Measurements from ENCODE around the gene SLC6A6.

Gene SLC6A6

DNA sequence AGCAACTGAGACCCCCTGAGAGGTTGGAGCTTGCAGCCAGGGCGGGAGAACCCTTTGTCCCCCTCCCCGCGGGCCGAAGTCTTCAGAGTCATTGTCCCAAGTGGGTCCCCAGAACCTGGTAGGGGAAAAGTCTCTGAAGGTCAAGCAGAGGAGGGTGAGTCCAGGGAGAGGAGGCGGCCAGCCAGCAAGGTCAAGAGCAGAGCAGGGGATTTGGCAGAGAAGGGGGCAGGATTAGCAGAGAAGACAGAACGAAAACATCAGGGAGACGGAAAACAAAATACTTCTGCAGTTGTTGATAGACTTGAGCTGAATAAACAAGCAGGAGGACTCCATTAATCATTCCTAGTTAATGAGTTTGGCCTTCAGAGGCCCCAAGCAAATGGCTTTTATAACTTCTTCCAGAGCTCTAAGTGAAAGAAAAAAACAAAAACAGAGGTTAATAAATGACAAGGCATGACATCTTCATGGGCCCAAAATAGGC lies 71.0 kb downstream of the SLC6A6 start:
- in situ Hi-C loops (cut with HindIII; ENCODE audit: low pct_ligation_motif_present, low sequenced_read_pairs): loop anchor here (25.0 kb wide), 1 partner anchor 211 kb away; no protein-coding TSS in a partner anchor
- TF ChIP-seq, protein P1, sequence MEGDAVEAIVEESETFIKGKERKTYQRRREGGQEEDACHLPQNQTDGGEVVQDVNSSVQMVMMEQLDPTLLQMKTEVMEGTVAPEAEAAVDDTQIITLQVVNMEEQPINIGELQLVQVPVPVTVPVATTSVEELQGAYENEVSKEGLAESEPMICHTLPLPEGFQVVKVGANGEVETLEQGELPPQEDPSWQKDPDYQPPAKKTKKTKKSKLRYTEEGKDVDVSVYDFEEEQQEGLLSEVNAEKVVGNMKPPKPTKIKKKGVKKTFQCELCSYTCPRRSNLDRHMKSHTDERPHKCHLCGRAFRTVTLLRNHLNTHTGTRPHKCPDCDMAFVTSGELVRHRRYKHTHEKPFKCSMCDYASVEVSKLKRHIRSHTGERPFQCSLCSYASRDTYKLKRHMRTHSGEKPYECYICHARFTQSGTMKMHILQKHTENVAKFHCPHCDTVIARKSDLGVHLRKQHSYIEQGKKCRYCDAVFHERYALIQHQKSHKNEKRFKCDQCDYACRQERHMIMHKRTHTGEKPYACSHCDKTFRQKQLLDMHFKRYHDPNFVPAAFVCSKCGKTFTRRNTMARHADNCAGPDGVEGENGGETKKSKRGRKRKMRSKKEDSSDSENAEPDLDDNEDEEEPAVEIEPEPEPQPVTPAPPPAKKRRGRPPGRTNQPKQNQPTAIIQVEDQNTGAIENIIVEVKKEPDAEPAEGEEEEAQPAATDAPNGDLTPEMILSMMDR (IDR thresholded peaks at IDR 0.05; ENCODE audit: low read depth, low read length, missing control alignments): no peak
- no peak overlapping the region for H3K4me3 ChIP-seq (ENCODE audit: low read depth, low read length)
- peaks cover 13% of the 10 kb centered on the region for H3K36me3 ChIP-seq (replicated peaks)
- H3K27ac ChIP-seq: peak overlapping the region; percentile 93
- DNase-seq: no peak
- no peaks in the 10 kb centered on the region for H3K27me3 ChIP-seq (replicated peaks)

DNA sequence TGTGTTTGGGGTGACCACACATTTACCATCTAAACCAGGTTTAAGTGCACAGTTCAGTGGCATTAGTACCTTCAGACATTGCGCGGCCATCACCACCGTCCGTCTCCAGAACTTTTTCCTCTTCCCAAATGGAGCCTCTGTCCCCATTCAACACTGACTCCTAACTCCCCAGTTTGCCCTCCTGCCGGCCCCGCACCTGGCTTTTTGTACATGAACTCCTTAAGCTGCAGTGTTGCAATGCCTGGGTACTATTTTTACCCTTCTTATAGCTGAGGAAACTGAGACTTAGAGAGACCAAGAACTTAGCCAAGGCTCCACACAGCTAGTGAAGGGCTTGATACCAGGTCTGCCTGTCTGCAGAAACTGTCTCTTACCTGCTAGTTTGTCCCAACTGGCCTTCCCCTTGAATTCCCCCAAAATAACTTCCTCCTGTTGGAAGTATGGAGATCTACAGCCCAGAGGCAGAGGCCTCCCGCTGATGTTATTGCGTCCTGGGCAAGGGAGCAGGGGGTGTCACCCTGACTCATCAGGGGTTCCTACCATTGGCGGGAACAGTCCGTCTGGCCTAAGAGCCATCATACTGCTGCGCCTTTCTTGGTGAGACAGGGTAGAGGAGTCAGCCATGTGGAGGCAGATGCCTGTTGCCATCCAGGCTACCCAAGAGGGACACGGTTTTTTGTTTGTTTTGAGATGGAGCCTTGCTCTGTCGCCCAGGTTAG lies 72.1 kb downstream of the SLC6A6 start:
- TF ChIP-seq, protein P1 (IDR thresholded peaks at IDR 0.05; ENCODE audit: low read depth, low read length, missing control alignments): peak; percentile 18
- Histone ChIP-seq H3K36me3 (replicated peaks) (peaks cover 21% of the 10 kb centered on the region), H3K27ac (no peak overlapping the region), H3K27me3 (replicated peaks) (no peaks in the 10 kb centered on the region), H3K4me3 (ENCODE audit: low read depth, low read length) (no peak overlapping the region)
- DNase-seq: peak; percentile 40
- in situ Hi-C loops (cut with HindIII; ENCODE audit: low pct_ligation_motif_present, low sequenced_read_pairs): loop anchor here (25.0 kb wide), 1 partner anchor 212 kb away; no protein-coding TSS in a partner anchor

DNA sequence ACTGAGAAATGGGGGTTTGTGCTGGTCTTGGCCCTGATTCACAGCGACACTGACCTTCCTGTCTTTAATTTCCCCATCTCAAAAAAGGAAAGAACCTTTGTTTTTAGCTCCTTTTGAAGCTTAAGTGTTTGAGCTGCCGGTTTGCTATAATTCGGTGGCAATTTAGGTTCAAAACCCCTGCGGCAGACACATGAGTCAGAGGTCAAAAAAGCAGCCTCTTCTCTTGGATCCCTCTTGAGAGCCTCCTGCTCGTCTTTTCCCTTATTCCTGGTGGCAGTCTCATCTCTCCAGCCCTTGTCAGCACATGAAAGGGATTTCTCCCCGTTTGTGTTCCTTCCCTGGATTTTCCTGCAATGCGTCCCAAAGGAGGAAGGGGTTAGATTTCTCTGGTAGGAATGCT lies 73.2 kb downstream of the SLC6A6 start:
- H3K27me3 ChIP-seq (replicated peaks): no peaks in the 10 kb centered on the region
- in situ Hi-C loops (cut with HindIII; ENCODE audit: low pct_ligation_motif_present, low sequenced_read_pairs): no loop called here
- DNase-seq: peak; percentile 16
- no peak overlapping the region for H3K27ac ChIP-seq
- no peak overlapping the region for H3K4me3 ChIP-seq (ENCODE audit: low read depth, low read length)
- TF ChIP-seq, protein P1 (IDR thresholded peaks at IDR 0.05; ENCODE audit: low read depth, low read length, missing control alignments): no peak
- peaks cover 29% of the 10 kb centered on the region for H3K36me3 ChIP-seq (replicated peaks)

DNA sequence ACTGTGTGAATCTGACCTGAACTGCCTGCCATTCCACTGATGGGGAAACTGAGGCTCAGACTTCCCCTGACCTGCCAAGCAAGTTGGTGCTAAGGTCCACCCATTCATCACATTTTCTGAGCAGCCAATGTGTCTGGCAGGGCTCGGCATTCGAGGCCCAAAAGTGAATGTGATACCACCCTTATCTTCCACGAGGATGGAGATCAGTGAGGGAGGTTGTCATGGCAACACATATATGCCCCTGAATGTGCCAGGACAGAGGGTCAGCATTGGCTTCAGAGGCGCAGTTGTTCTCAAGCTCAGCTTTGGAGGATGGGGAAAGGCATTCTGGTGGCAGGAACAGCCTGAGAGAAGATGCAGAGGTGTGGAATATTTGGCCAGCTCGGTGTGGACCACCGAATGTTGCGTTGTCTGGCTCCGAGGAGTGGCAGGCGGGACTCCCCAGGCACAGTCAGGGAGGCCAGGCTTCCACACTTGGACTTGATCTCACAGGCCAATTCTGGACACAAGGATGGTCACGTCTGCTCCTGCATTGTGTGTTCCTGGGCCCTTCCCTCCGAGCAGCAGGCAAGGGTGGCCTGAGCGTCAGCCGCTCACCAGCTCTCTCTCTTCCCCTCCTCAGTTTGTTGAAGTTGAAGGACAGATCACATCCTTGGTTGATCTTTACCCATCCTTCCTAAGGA lies 74.3 kb downstream of the SLC6A6 start:
- Histone ChIP-seq H3K36me3 (replicated peaks) (peaks cover 32% of the 10 kb centered on the region), H3K4me3 (ENCODE audit: low read depth, low read length) (no peak overlapping the region), H3K27me3 (replicated peaks) (no peaks in the 10 kb centered on the region), H3K27ac (no peak overlapping the region)
- TF ChIP-seq, protein P1 (IDR thresholded peaks at IDR 0.05; ENCODE audit: low read depth, low read length, missing control alignments): no peak
- no peak for DNase-seq
- in situ Hi-C loops (cut with HindIII; ENCODE audit: low pct_ligation_motif_present, low sequenced_read_pairs): no loop called here

DNA sequence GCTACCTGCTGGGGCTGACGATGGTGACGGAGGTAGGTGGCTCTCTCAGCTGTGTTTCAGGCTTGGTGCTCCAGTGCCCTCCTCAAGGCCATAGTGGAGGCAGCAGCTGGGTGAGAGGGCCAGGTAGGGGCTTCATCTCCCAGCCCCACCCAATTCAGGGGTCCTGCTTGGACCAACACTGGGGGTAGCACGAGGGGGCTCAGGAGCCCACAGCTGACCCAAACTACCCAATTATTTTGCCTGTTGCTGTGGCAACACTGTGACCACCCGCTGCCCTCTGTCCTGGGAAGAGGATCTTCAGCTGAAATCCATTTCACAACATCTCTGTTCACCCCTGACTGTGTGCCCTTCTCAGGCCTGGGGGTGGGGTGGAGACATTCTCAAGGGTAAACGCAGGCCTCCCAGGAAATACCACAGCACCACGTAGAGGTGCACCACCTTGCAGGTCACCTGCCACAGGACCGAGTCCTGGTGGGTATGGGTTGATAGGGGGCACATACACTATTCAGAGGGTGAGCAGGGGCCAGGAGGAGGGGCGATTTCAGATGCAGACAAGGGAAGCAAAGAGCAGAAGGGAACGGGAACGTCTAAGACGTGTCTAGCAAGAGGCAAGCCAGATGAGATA lies 75.0 kb downstream of the SLC6A6 start:
- in situ Hi-C loops (cut with HindIII; ENCODE audit: low pct_ligation_motif_present, low sequenced_read_pairs): no loop called here
- DNase-seq: no peak
- TF ChIP-seq, protein P1 (IDR thresholded peaks at IDR 0.05; ENCODE audit: low read depth, low read length, missing control alignments): no peak
- Histone ChIP-seq H3K27ac (no peak overlapping the region), H3K4me3 (ENCODE audit: low read depth, low read length) (no peak overlapping the region), H3K27me3 (replicated peaks) (no peaks in the 10 kb centered on the region), H3K36me3 (replicated peaks) (peaks cover 39% of the 10 kb centered on the region)
